Left ventricle myocardium inferior (tissue), 1 donor: ENCODE measurements around the gene TMEM8B. TPM values are rescaled to one million over a fixed set of nuclear protein-coding genes. Genes with fewer than 3 reads are reported as not detected.

Experiments
- DNase-seq: peaks from one replicate; pipeline ENCODE4 v3.0.0-alpha.2; 2020
- H3K27ac ChIP-seq: fragments of 200-600 bp; replicated peaks from 2 replicates; pipeline ENCODE4 v1.8.0; 2021
- H3K27me3 ChIP-seq: fragments of 200-600 bp; 2 replicates; pipeline ENCODE4 v1.8.0; 2021; ENCODE audit warnings: low read depth
- H3K36me3 ChIP-seq: fragments of 200-600 bp; 2 replicates; pipeline ENCODE4 v1.8.0; 2021
- H3K4me1 ChIP-seq: fragments of 200-600 bp; 2 replicates; pipeline ENCODE4 v1.8.0; 2021
- H3K4me3 ChIP-seq: fragments of 200-600 bp; 2 replicates; pipeline ENCODE4 v1.8.0; 2021; ENCODE audit warnings: mild to moderate bottlenecking, moderate library complexity
- H3K9me3 ChIP-seq: fragments of 200-600 bp; replicated peaks from 2 replicates; pipeline ENCODE4 v1.8.0; 2021
- CTCF ChIP-seq: fragments of 200-600 bp; IDR thresholded peaks from 2 replicates; pipeline ENCODE4 v1.8.0; 2021; ENCODE audit warnings: antibody characterized with exemption, mild to moderate bottlenecking, borderline replicate concordance
- intact Hi-C: fragments of 100-400 bp; cut with micrococcal nuclease; formaldehyde crosslinking; loops from one replicate; pipeline ENCODE4 v1.11.0; 2022
- total RNA-seq: library from RNA; stranded (reverse); fragmentation: NEBNext Ultra II Directional; extraction: Animal tissue kit (Norgen Biotek cat#: 25700); gene quantifications from one replicate; pipeline ENCODE4 v1.2.1, GENCODE V29; 2021
- donor health status: DM: no; HTN: yes; CAD: no; lungs with severe emphysema.

The TMEM8B gene
- total RNA-seq, 1 donor from 2014 or later = 17.5 TPM

- peak; percentile 67 for DNase-seq
- intact Hi-C loops = no loop called here
- Histone ChIP-seq H3K27ac (peak overlapping the region; percentile 91), H3K9me3 (no peaks in the 10 kb centered on the region), H3K27me3 (no peaks in the 10 kb centered on the region), H3K4me1 (peaks cover 51% of the 10 kb centered on the region), H3K4me3 (peak overlapping the region; percentile 78), H3K36me3 (no peaks in the 10 kb centered on the region)
- peak; percentile 87 for TF ChIP-seq CTCF
These were observed 38.4 kb upstream of the TMEM8B start for GRCh38 chr9:35790385-35791296.

GRCh38 chr9:35791297-35791921 is 37.6 kb upstream of the TMEM8B start, which contains the start of gene NPR2:
Gene NPR2 (plus strand): TSS chr9:35791591. CDS start chr9:35792409, 818 bp downstream.
- H3K27ac ChIP-seq = peak within 1 kb of the TSS; percentile 91
- H3K9me3 ChIP-seq = no peaks in the 10 kb centered on the region
- no peaks in the 10 kb centered on the region for H3K36me3 ChIP-seq
- H3K4me1 ChIP-seq = peaks cover 56% of the 10 kb centered on the region
- H3K4me3 ChIP-seq = peak within 1 kb of the TSS; percentile 78
- TF ChIP-seq CTCF = no peak
- DNase-seq = peak; percentile 55
- H3K27me3 ChIP-seq = no peaks in the 10 kb centered on the region
- intact Hi-C loops = no loop called here

- H3K9me3 ChIP-seq = no peaks in the 10 kb centered on the region
- peaks cover 56% of the 10 kb centered on the region for H3K4me1 ChIP-seq
- peak overlapping the region; percentile 78 for H3K4me3 ChIP-seq
- TF ChIP-seq CTCF = no peak
- no peaks in the 10 kb centered on the region for H3K36me3 ChIP-seq
- no peak for DNase-seq
- intact Hi-C loops = no loop called here
- H3K27me3 ChIP-seq = no peaks in the 10 kb centered on the region
- H3K27ac ChIP-seq = peak overlapping the region; percentile 91
These were observed 36.8 kb upstream of the TMEM8B start for GRCh38 chr9:35792024-35792813.

- TF ChIP-seq CTCF = no peak
- peaks cover 56% of the 10 kb centered on the region for H3K4me1 ChIP-seq
- H3K27ac ChIP-seq = peak overlapping the region; percentile 25
- intact Hi-C loops = no loop called here
- no peaks in the 10 kb centered on the region for H3K9me3 ChIP-seq
- no peak for DNase-seq
- no peaks in the 10 kb centered on the region for H3K27me3 ChIP-seq
- peak overlapping the region; percentile 78 for H3K4me3 ChIP-seq
- no peaks in the 10 kb centered on the region for H3K36me3 ChIP-seq
These were observed 36.2 kb upstream of the TMEM8B start for GRCh38 chr9:35792826-35793225.

GRCh38 chr9:35793461-35793860 is 35.6 kb upstream of the TMEM8B start:
- no peak for TF ChIP-seq CTCF
- H3K4me1 ChIP-seq = peaks cover 56% of the 10 kb centered on the region
- intact Hi-C loops = no loop called here
- H3K9me3 ChIP-seq = no peaks in the 10 kb centered on the region
- no peaks in the 10 kb centered on the region for H3K27me3 ChIP-seq
- H3K27ac ChIP-seq = peak overlapping the region; percentile 25
- H3K4me3 ChIP-seq = peak overlapping the region; percentile 78
- no peak for DNase-seq
- no peaks in the 10 kb centered on the region for H3K36me3 ChIP-seq
